K562 treated with DMSO at 1 percent for 24 hours (cell line): ENCODE data around the gene CARD14. TPM values are rescaled to one million over a fixed set of nuclear protein-coding genes. Genes with fewer than 3 reads are reported as not detected.

ENCODE experiments used
- total RNA-seq: library from RNA; unstranded; fragments of 300-600 nt; gene quantifications from 2 replicates; pipeline ENCODE4 v1.2.3, GENCODE V29; 2022; ENCODE audit warnings: low read depth; ENCODE audit not compliant: insufficient read depth

CARD14 gene
- 0.52 and 0.54 TPM in 2 replicates for total RNA-seq

GRCh38 chr17:80169784-80170500 lies at the start of gene CARD14:
CARD14 (plus strand) TSS chr17:80170030; CDS start chr17:80181439, 11,409 bp downstream.

GRCh38 chr17:80147035-80147822 lies 22.6 kb upstream of the CARD14 start, which contains the start of gene EIF4A3:
EIF4A3 (minus strand) TSS chr17:80147128; CDS start chr17:80146961, 167 bp downstream.

GRCh38 chr17:80220054-80220735 lies 50.4 kb downstream of the CARD14 start, which contains the start of the genes SGSH and SLC26A11:
SGSH (minus strand) TSS chr17:80220333; CDS start chr17:80220313, 20 bp downstream.
SLC26A11 (plus strand) TSS chr17:80220427; CDS start chr17:80221561, 1,134 bp downstream.

Other genes with a start within 250 kb of the CARD14 start
- 0.96 and 1.2 TPM in 2 replicates for gene TBC1D16, start 134.2 kb upstream of the CARD14 start, total RNA-seq
- not detected in 2 replicates for gene CCDC40, start 133.4 kb upstream of the CARD14 start, total RNA-seq
- 15.3 and 16.1 TPM in 2 replicates for gene GAA, start 68.4 kb upstream of the CARD14 start, total RNA-seq
- gene EIF4A3, start 22.9 kb upstream of the CARD14 start, total RNA-seq = 129 and 136 TPM in 2 replicates
- gene SGSH, start 50.3 kb downstream of the CARD14 start, total RNA-seq = 48.8 and 50.2 TPM in 2 replicates
- gene SLC26A11, start 50.4 kb downstream of the CARD14 start, total RNA-seq = 14.1 and 15.2 TPM in 2 replicates
- 51.2 and 53.2 TPM in 2 replicates for gene RNF213, start 90.8 kb downstream of the CARD14 start, total RNA-seq
- 12.4 and 16.6 TPM in 2 replicates for gene ENDOV, start 245.1 kb downstream of the CARD14 start, total RNA-seq